ENCODE results near the gene GLI3. TPM values are rescaled to one million over a fixed set of nuclear protein-coding genes. Genes with fewer than 3 reads are reported as not detected.

Gene GLI3
- total RNA-seq, 1 experiment from 2014 or later: 23.1 TPM

GRCh38 chr7:42161110-42161509 lies 75.9 kb downstream of the GLI3 start:
- CTCF ChIA-PET: no interaction called here
- Mint-ChIP-seq H3K4me1 (ENCODE audit: insufficient read depth, unreplicated experiment) (peaks cover 38% of the 10 kb centered on the region), H3K4me3 (ENCODE audit: unreplicated experiment) (no peak overlapping the region), H3K27me3 (ENCODE audit: insufficient read depth, unreplicated experiment) (no peaks in the 10 kb centered on the region), H3K27ac (ENCODE audit: low read depth, unreplicated experiment) (peak overlapping the region; percentile 95), H3K36me3 (ENCODE audit: insufficient read depth, unreplicated experiment) (no peaks in the 10 kb centered on the region), H3K9me3 (ENCODE audit: unreplicated experiment) (no peaks in the 10 kb centered on the region)
- DNase-seq (ENCODE audit: unreplicated experiment): no peak
- TF ChIP-seq, protein P1, sequence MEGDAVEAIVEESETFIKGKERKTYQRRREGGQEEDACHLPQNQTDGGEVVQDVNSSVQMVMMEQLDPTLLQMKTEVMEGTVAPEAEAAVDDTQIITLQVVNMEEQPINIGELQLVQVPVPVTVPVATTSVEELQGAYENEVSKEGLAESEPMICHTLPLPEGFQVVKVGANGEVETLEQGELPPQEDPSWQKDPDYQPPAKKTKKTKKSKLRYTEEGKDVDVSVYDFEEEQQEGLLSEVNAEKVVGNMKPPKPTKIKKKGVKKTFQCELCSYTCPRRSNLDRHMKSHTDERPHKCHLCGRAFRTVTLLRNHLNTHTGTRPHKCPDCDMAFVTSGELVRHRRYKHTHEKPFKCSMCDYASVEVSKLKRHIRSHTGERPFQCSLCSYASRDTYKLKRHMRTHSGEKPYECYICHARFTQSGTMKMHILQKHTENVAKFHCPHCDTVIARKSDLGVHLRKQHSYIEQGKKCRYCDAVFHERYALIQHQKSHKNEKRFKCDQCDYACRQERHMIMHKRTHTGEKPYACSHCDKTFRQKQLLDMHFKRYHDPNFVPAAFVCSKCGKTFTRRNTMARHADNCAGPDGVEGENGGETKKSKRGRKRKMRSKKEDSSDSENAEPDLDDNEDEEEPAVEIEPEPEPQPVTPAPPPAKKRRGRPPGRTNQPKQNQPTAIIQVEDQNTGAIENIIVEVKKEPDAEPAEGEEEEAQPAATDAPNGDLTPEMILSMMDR (IDR thresholded peaks at IDR 0.05; ENCODE audit: unreplicated experiment): no peak
- no TSS peak for BruUV-seq (replicated peaks)
- POLR2A ChIA-PET: interaction anchor here (0.6 to 3.1 kb wide), 10 partner anchors 10 to 534 kb away, joined by 3 to 15 read pairs (median 4); partner anchors contain the start of gene GLI3
- intact Hi-C loops (cut with micrococcal nuclease): loop anchor here (5.0 kb wide), 1 partner anchor 76 kb away; the partner anchor contains the start of gene GLI3

- Mint-ChIP-seq H3K4me3 (ENCODE audit: unreplicated experiment) (no peak overlapping the region), H3K27ac (ENCODE audit: low read depth, unreplicated experiment) (no peak overlapping the region), H3K9me3 (ENCODE audit: unreplicated experiment) (no peaks in the 10 kb centered on the region), H3K4me1 (ENCODE audit: insufficient read depth, unreplicated experiment) (peaks cover 43% of the 10 kb centered on the region), H3K36me3 (ENCODE audit: insufficient read depth, unreplicated experiment) (no peaks in the 10 kb centered on the region), H3K27me3 (ENCODE audit: insufficient read depth, unreplicated experiment) (no peaks in the 10 kb centered on the region)
- DNase-seq (ENCODE audit: unreplicated experiment): no peak
- BruUV-seq (replicated peaks): no TSS peak
- ChIA-PET CTCF (interaction anchor here (0.6 to 1.2 kb wide), 5 partner anchors 9 to 532 kb away, joined by 3 read pairs; no protein-coding TSS in a partner anchor), POLR2A (interaction anchor here (1.1 to 3.1 kb wide), 8 partner anchors 8 to 74 kb away, joined by 3 to 15 read pairs (median 4); no protein-coding TSS in a partner anchor)
- TF ChIP-seq, protein P1 (IDR thresholded peaks at IDR 0.05; ENCODE audit: unreplicated experiment): no peak
- intact Hi-C loops (cut with micrococcal nuclease): no loop called here
Observed at GRCh38 chr7:42159130-42159529, 77.9 kb downstream of the GLI3 start.

DNA sequence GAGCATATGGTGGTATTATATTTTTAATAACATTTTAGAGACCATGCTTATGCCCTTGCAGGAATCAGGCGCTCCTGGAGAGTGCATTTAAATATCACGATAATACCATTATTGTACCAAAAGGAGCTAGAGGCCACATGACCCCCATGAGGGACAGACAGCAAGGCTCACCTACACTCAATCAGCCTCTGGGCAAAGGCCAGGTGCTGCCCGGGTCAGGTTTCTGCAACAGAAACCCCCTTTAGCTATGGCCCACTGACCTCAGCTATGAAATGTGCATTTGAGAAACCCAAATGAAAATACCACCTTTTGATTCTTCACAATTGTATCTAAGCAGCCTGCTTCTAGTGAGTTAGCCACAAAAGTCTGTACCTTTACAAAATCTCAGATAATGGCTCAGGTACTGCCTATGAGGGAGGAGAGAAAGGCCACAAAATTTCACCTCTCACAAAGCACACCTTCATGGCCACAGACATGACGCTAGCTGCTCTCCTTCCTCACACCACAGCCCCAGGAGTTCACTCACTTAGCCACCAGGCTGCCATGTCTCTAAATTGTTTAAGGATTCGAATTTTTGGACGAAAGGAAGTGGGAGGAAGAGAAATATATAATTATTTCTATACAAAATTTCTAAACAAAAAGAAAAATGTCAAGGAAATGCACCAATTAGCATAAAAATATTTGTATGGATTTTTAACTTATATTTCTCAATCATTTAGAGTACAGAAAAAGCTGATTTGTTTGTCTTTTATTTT lies 79.9 kb downstream of the GLI3 start:
- no peak for DNase-seq (ENCODE audit: unreplicated experiment)
- CTCF ChIA-PET: interaction anchor here (0.8 to 0.9 kb wide), 2 partner anchors 36 to 57 kb away, joined by 4 read pairs; no protein-coding TSS in a partner anchor
- Mint-ChIP-seq H3K4me1 (ENCODE audit: insufficient read depth, unreplicated experiment) (peaks cover 34% of the 10 kb centered on the region), H3K36me3 (ENCODE audit: insufficient read depth, unreplicated experiment) (no peaks in the 10 kb centered on the region), H3K9me3 (ENCODE audit: unreplicated experiment) (no peaks in the 10 kb centered on the region), H3K4me3 (ENCODE audit: unreplicated experiment) (no peak overlapping the region), H3K27ac (ENCODE audit: low read depth, unreplicated experiment) (no peak overlapping the region), H3K27me3 (ENCODE audit: insufficient read depth, unreplicated experiment) (no peaks in the 10 kb centered on the region)
- intact Hi-C loops (cut with micrococcal nuclease): no loop called here
- no TSS peak for BruUV-seq (replicated peaks)
- TF ChIP-seq, protein P1 (IDR thresholded peaks at IDR 0.05; ENCODE audit: unreplicated experiment): no peak
- POLR2A ChIA-PET: interaction anchor here (0.6 to 1.7 kb wide), 5 partner anchors 36 to 676 kb away, joined by 3 to 4 read pairs (median 3); no protein-coding TSS in a partner anchor

DNA sequence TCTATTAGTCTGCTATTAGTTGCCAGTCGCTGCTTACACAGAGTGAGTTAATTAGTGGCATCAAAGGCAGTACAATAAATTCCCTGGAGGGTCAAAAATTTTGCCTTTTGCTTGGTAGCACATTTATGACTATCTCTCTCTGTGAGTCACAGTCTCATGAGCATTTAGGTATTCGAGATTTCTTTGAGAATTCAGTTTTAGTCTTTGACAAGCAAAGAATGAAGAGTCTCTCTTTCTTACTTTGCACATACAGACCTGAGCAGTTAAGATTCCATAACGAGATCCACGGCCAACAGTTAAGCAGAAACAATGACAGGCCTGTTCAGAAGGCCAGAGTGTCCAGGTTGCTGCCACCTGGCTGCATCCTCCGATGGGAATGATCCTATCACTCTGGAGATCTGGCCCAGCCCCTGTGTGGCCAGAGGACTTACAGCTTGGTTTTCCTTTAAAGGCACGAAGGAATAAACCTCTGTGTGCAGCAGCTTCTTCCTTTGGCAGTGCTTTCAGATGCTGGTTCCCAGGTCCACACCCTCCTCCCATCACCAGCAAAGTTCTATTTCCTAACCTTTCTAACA lies 80.6 kb downstream of the GLI3 start:
- Mint-ChIP-seq H3K9me3 (ENCODE audit: unreplicated experiment) (no peaks in the 10 kb centered on the region), H3K27ac (ENCODE audit: low read depth, unreplicated experiment) (no peak overlapping the region), H3K4me3 (ENCODE audit: unreplicated experiment) (no peak overlapping the region), H3K36me3 (ENCODE audit: insufficient read depth, unreplicated experiment) (no peaks in the 10 kb centered on the region), H3K4me1 (ENCODE audit: insufficient read depth, unreplicated experiment) (peaks cover 26% of the 10 kb centered on the region), H3K27me3 (ENCODE audit: insufficient read depth, unreplicated experiment) (no peaks in the 10 kb centered on the region)
- DNase-seq (ENCODE audit: unreplicated experiment): no peak
- BruUV-seq (replicated peaks): no TSS peak
- TF ChIP-seq, protein P1 (IDR thresholded peaks at IDR 0.05; ENCODE audit: unreplicated experiment): no peak
- ChIA-PET CTCF (interaction anchor here (0.9 to 1.5 kb wide), 4 partner anchors 13 to 177 kb away, joined by 3 to 5 read pairs (median 4); no protein-coding TSS in a partner anchor), POLR2A (interaction anchor here (0.8 to 1.5 kb wide), 4 partner anchors 22 to 79 kb away, joined by 3 to 4 read pairs (median 4); no protein-coding TSS in a partner anchor)
- intact Hi-C loops (cut with micrococcal nuclease): no loop called here

All from MCF 10A (cell line).